Measurements from ENCODE around the gene ACTG1. TPM values are rescaled to one million over a fixed set of nuclear protein-coding genes. Genes with fewer than 3 reads are reported as not detected.

Gene ACTG1
- total RNA-seq, 1 donor, result 10,242 TPM

GRCh38 chr17:81462506-81463125 lies 50.0 kb downstream of the ACTG1 start:
- no peak overlapping the region for H3K4me3 ChIP-seq (ENCODE audit: low read depth, low read length)
- no peak for TF ChIP-seq CTCF (IDR thresholded peaks at IDR 0.05; ENCODE audit: insufficient read depth, low read depth, low read length)
- DNase-seq (ENCODE audit: low read depth), result no peak

DNA sequence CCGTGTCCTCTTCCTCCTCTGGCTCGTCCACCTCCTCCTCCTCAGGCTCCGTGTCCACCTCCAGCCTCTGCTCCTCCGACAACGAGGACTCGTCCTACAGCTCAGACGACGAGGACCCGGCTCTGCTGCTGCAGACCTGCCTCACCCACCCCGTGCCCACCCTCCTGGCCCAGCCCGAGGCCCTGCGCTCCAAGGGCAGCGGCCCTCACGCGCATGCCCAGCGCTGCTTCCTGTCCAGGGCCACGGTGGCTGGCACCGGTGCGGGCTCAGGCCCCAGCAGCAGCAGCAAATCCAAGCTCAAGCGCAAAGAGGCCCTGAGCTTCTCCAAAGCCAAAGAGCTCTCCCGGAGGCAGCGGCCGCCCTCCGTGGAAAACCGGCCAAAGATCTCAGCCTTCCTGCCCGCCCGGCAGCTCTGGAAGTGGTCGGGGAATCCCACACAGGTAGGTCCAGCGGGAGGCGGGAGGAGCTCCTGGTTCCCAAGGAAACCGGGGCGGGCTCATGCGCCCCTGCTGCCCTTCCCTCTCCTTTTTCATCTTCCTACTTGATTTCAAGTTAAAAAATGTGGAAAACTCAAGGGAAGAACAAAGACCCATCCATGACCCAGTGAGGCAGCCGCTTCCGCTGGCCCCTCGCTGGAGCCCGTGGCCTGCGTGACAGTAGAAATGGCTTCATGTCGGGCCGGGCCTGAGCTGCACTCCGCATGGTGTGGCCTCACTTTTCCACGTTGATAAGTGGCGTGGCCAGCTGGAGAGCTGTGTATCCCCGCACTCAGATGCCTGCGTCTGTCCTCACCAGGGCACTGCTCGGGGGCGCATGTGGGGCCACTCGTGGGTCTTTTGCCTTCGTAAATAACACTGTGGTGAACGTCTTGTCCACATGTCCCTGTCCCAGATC lies 50.7 kb downstream of the ACTG1 start:
- H3K4me3 ChIP-seq (ENCODE audit: low read depth, low read length), result no peak overlapping the region
- no peak for DNase-seq (ENCODE audit: low read depth)
- no peak for TF ChIP-seq CTCF (IDR thresholded peaks at IDR 0.05; ENCODE audit: insufficient read depth, low read depth, low read length)

DNA sequence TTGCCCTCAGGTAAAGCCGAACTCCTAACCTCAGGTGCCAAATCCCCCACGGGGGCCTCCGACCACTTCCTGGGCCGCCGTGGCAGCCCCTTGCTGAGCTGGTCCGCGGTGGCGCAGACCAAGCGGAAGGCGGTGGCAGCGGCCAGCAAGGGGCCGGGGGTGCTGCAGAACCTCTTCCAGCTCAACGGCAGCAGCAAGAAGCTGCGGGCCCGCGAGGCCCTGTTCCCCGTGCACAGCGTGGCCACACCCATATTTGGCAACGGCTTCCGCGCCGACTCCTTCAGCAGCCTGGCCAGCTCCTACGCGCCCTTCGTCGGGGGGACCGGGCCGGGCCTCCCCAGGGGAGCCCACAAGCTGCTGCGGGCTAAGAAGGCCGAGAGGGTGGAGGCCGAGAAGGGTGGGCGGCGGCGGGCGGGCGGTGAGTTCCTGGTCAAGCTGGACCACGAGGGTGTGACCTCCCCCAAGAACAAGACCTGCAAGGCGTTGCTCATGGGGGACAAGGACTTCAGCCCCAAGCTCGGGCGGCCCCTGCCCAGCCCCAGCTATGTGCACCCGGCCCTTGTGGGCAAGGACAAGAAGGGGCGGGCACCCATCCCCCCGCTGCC lies 51.6 kb downstream of the ACTG1 start:
- no peak for DNase-seq (ENCODE audit: low read depth)
- no peak overlapping the region for H3K4me3 ChIP-seq (ENCODE audit: low read depth, low read length)
- TF ChIP-seq CTCF (IDR thresholded peaks at IDR 0.05; ENCODE audit: insufficient read depth, low read depth, low read length), result no peak

Other genes with a start within 250 kb of the ACTG1 start
- gene SLC38A10, start 217.5 kb downstream of the ACTG1 start, total RNA-seq, result 51.4 and 57.3 TPM in 2 replicates
- 6.5 and 8.4 TPM in 2 replicates for gene BAHCC1, start 117.3 kb downstream of the ACTG1 start, total RNA-seq
- 1.7 and 3.5 TPM in 2 replicates for gene FSCN2, start 15.6 kb upstream of the ACTG1 start, total RNA-seq
- gene FAAP100, start 39.6 kb upstream of the ACTG1 start, total RNA-seq, result 27.6 and 40.3 TPM in 2 replicates
- gene NPLOC4, start 124.3 kb upstream of the ACTG1 start, total RNA-seq, result 96.7 and 108 TPM in 2 replicates
- gene TSPAN10, start 124.4 kb upstream of the ACTG1 start, total RNA-seq, result 1.7 and 2.3 TPM in 2 replicates
- not detected in 2 replicates for gene PDE6G, start 143.7 kb upstream of the ACTG1 start, total RNA-seq
- 23.7 and 28.0 TPM in 2 replicates for gene OXLD1, start 153.8 kb upstream of the ACTG1 start, total RNA-seq
- 7.8 and 10.0 TPM in 2 replicates for gene CCDC137, start 153.9 kb upstream of the ACTG1 start, total RNA-seq
- 22.9 and 27.4 TPM in 2 replicates for gene ARL16, start 171.0 kb upstream of the ACTG1 start, total RNA-seq
- 75.1 and 94.4 TPM in 2 replicates for gene HGS, start 171.2 kb upstream of the ACTG1 start, total RNA-seq
- 12.1 and 12.6 TPM in 2 replicates for gene MRPL12, start 190.6 kb upstream of the ACTG1 start, total RNA-seq
- 13.8 and 14.2 TPM in 2 replicates for gene SLC25A10, start 199.5 kb upstream of the ACTG1 start, total RNA-seq